HepG2 (cell line): ENCODE data around the gene CDKN1A. TPM values are rescaled to one million over a fixed set of nuclear protein-coding genes. Genes with fewer than 3 reads are reported as not detected.
"Not testable (repeated sequence)": the region's sequence is repeated elsewhere in the genome, so short reads cannot be mapped to it uniquely, and the experiment has no call there.

Experiments
- ATAC-seq: fragments of 200-7000 bp; cut with Tn5 transposase; 3 replicates; pipeline ENCODE4 v1.9.1; 2020; ENCODE audit warnings: mild to moderate bottlenecking, moderate library complexity
- BruUV-seq: library from RNA; stranded (reverse); fragments of 400-500 nt; replicated peaks from 2 replicates; lab custom pipeline; 2021; lab: Mats Ljungman, UMichigan
- CTCF ChIA-PET: fragments of 300-600 bp; formaldehyde crosslinking; extraction: SDS; loops from one replicate; lab custom pipeline; 2021; ENCODE audit warnings: low total read pairs, inconsistent platforms, low intra/inter-chr PET ratio; lab: Yijun Ruan, JAX
- POLR2A ChIA-PET: fragments of 350-600 bp; sonication (Branson Sonifier 250); formaldehyde crosslinking; loops from one replicate; lab custom pipeline; 2020; ENCODE audit warnings: antibody characterized with exemption, inconsistent platforms; lab: Yijun Ruan, JAX
- DNase-seq: peaks from one replicate; pipeline ENCODE4 v3.0.0-alpha.2; 2015; ENCODE audit warnings: low spot score
- FAIRE-seq: peaks from 3 replicates; lab custom pipeline; 2011; peaks lifted over from hg19 to GRCh38; lab: Jason Lieb, UNC
- H2AFZ ChIP-seq: one replicate; pipeline ENCODE4 v1.6.1; 2011; ENCODE audit warnings: low read length, inconsistent platforms
- H3K27ac ChIP-seq: fragments of 300-600 bp; 3 replicates; pipeline ENCODE4 v1.8.0; 2011; ENCODE audit warnings: mixed run types, mild to moderate bottlenecking, mixed read lengths, low read length, inconsistent platforms; ENCODE audit not compliant: insufficient read depth; ENCODE audit errors: extremely low read length
- H3K27me3 ChIP-seq, 2 experiments: fragments of 200-600 bp in 1 of 2; 2 replicates in 1 of 2; 3 replicates in 1 of 2; pipeline versions ENCODE4 v1.6.0 to v1.8.0; 2011; ENCODE audit warnings: low read length in 2 of 2, mild to moderate bottlenecking in 2 of 2, moderate library complexity in 2 of 2, inconsistent platforms in 1 of 2; ENCODE audit not compliant: insufficient read depth in 2 of 2, control insufficient read depth in 1 of 2
- H3K36me3 ChIP-seq, 2 experiments: fragments of 200-600 bp in 1 of 2; replicated peaks in 1 of 2; 2 replicates in 1 of 2; 3 replicates in 1 of 2; pipeline versions ENCODE4 v1.5.1 to v1.8.0; 2011; ENCODE audit warnings: low read length in 2 of 2, inconsistent platforms in 1 of 2; ENCODE audit not compliant: insufficient read depth in 2 of 2, control insufficient read depth in 1 of 2
- H3K4me1 ChIP-seq: 2 replicates; pipeline ENCODE4 v1.5.1; 2012; ENCODE audit warnings: low read length, inconsistent platforms; ENCODE audit not compliant: insufficient read depth
- H3K4me2 ChIP-seq: 2 replicates; pipeline ENCODE4 v1.6.0; 2011; ENCODE audit warnings: low read depth, low read length, inconsistent platforms
- H3K4me3 ChIP-seq, 3 experiments: fragments of 200-600 bp in 1 of 3; sonication (generic), shearing (Covaris generic) in 1 of 3; replicated peaks in 1 of 3; 2 replicates each; pipeline ENCODE4 v1.5.1; 2011 to 2016; ENCODE audit warnings: low read length in 3 of 3, inconsistent platforms in 2 of 3, low read depth in 2 of 3, mild to moderate bottlenecking in 2 of 3, control low read depth in 1 of 3, mixed read lengths in 1 of 3; ENCODE audit not compliant: insufficient read depth in 1 of 3
- H3K79me2 ChIP-seq: one replicate; pipeline ENCODE4 v1.6.1; 2011; ENCODE audit warnings: low read length, inconsistent platforms; ENCODE audit not compliant: insufficient read depth
- H3K9ac ChIP-seq: 2 replicates; pipeline ENCODE4 v1.6.0; 2011; ENCODE audit warnings: mild to moderate bottlenecking, low read depth, low read length, inconsistent platforms; ENCODE audit not compliant: insufficient read depth
- H3K9me3 ChIP-seq: 2 replicates; pipeline ENCODE4 v1.5.1; 2012; ENCODE audit warnings: mild to moderate bottlenecking, low read length
- H4K20me1 ChIP-seq: 2 replicates; pipeline ENCODE4 v1.6.0; 2011; ENCODE audit warnings: inconsistent platforms, mild to moderate bottlenecking, low read length, moderate library complexity; ENCODE audit not compliant: insufficient read depth
- DPF2 ChIP-seq: sonication (generic); formaldehyde crosslinking; IDR thresholded peaks from 2 replicates; pipeline ENCODE4 v1.4.0; 2020; ENCODE audit warnings: mild to moderate bottlenecking, low read depth, missing genetic modification reagents, borderline replicate concordance
- WGBS: methylation state at CpG from one replicate; pipeline ENCODE4 v1.1.6; 2017; ENCODE audit warnings: low lambda C conversion rate; 5-methylcytosine and 5-hydroxymethylcytosine counted together
- in situ Hi-C: cut with HindIII; loops from 2 replicates; pipeline ENCODE4 v1.10.0; 2017; ENCODE audit warnings: low pct_unique_long_range_greater_than_20kb; ENCODE audit not compliant: extremely low pct_ligation_motif_present
- intact Hi-C: fragments of 100-400 bp; cut with micrococcal nuclease; formaldehyde crosslinking; loops from one replicate; pipeline ENCODE4 v1.10.0; 2022; ENCODE audit not compliant: unreplicated experiment
- polyA plus RNA-seq, 8 experiments: library from polyadenylated mRNA; depleted of rRNA in 3 of 8; stranded (reverse) in 7 of 8; unstranded in 1 of 8; fragments of >200 nt; fragmentation: Illumina TruSeq in 4 of 8; extraction: Trizol in 4 of 8; gene quantifications; 2 replicates each; pipeline versions ENCODE4 v1.2.1 to v1.2.3, GENCODE V29; 2011 to 2016; ENCODE audit warnings: low read depth in 4 of 8, missing spikeins in 1 of 8, mixed read lengths in 1 of 8; ENCODE audit not compliant: insufficient read depth in 1 of 8
- total RNA-seq, 5 experiments: library from RNA; depleted of rRNA; stranded (reverse); fragments of >200 nt; fragmentation: Illumina TruSeq; extraction: Trizol; gene quantifications; 2 replicates each; pipeline ENCODE4 v1.2.3, GENCODE V29; 2016; ENCODE audit warnings: low read depth in 1 of 5
- TF ChIP-seq, protein P1 (sequence below): sonication (generic); formaldehyde crosslinking; IDR thresholded peaks from 2 replicates; pipeline ENCODE4 v1.4.0; 2020; ENCODE audit warnings: missing genetic modification reagents, low read depth, mild to moderate bottlenecking, borderline replicate concordance

CDKN1A gene
- total and polyA plus RNA-seq, 2 of the 13 experiments (the other 11 are each of a cell fraction or from before 2014, with no cell fraction given): 60.7 to 92.1 TPM

- DNase-seq (no peak), FAIRE-seq (no peak), ATAC-seq (no peak)
- Histone ChIP-seq H3K27ac (no peak overlapping the region), H3K4me1 (peaks cover 43% of the 10 kb centered on the region), H3K79me2 (no peaks in the 10 kb centered on the region), H4K20me1 (no peaks in the 10 kb centered on the region), H3K4me3 (no peak overlapping the region), H3K9me3 (no peaks in the 10 kb centered on the region), H3K4me2 (peak overlapping the region; percentile 46), H3K9ac (no peak overlapping the region), H2AFZ (no peak overlapping the region)
- in situ Hi-C loops: no loop called here
- intact Hi-C loops: no loop called here
- POLR2A ChIA-PET: interaction anchor here (1.1 to 6.0 kb wide), 3 partner anchors 9 to 26 kb away, joined by 4 to 33 read pairs (median 6); partner anchors contain the start of gene CDKN1A
- BruUV-seq: no TSS peak
- CTCF ChIA-PET: no interaction called here
- no peak for TF ChIP-seq DPF2 (CRISPR knock-in tag)
- TF ChIP-seq, protein P1, sequence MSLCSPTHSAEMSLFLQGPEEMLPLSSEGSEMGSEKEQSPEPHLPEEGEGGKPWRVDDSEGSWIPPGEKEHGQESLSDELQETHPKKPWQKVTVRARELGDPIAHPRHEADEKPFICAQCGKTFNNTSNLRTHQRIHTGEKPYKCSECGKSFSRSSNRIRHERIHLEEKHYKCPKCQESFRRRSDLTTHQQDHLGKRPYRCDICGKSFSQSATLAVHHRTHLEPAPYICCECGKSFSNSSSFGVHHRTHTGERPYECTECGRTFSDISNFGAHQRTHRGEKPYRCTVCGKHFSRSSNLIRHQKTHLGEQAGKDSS (CRISPR knock-in tag): peak; percentile 96
- TF ChIP-seq, all 625 proteins: peak for 1
- H3K27me3 ChIP-seq: peaks cover 0 to 38% of the 10 kb centered on the region in 2 experiments; a peak in 4 of 5 replicates
- H3K36me3 ChIP-seq: no peaks in the 10 kb centered on the region
- 37% methylated on average over 11 of the region's 11 CpGs for WGBS
Measured at GRCh38 chr6:36651659-36652379, 26.7 kb upstream of the CDKN1A start.

DNA sequence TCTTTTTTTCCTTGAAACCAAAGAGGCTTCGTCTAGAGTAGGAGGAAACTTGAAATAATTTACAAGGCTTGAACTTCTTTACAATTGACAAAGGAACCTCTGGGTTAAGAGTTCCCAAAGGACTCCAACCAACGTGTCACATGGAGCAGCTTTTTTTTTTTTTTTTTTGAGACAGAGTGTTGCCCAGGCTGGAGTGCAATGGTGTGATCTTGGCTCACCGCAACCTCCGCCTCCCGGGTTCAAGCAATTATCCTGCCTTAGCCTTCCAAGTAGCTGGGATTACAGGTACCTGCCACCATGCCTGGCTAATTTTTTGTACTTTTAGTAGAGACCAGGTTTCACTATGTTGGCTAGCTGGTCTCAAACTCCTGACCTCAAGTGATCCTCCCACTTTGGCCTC is 24.0 kb upstream of the CDKN1A start:
- H2AFZ ChIP-seq, H3K4me2 ChIP-seq, FAIRE-seq, intact Hi-C loops, in situ Hi-C loops, ATAC-seq, CTCF ChIA-PET, DNase-seq, H3K9ac ChIP-seq, H3K36me3 ChIP-seq, BruUV-seq, H3K4me3 ChIP-seq, H3K27ac ChIP-seq, H3K79me2 ChIP-seq, H4K20me1 ChIP-seq, H3K9me3 ChIP-seq: not testable (repeated sequence)
- POLR2A ChIA-PET: interaction anchor here (0.7 to 6.0 kb wide), 2 partner anchors 23 to 36 kb away, joined by 3 to 33 read pairs; partner anchors contain the start of gene CDKN1A
- Histone ChIP-seq H3K4me1 (peaks cover 41% of the 10 kb centered on the region), H3K27me3 (peaks cover 0 to 53% of the 10 kb centered on the region in 2 experiments; a peak in 4 of 5 replicates)
- WGBS: 50% methylated on average over 5 of the region's 5 CpGs
